Thyroid gland (tissue), 4 donors: Measurements from ENCODE around the gene MED9.

Experiments
- CTCF ChIP-seq, 6 experiments: fragments of 200-600 bp in 3 of 6; fragments of 450-650 bp in 3 of 6; sonication (generic) in 3 of 6; IDR thresholded peaks; one replicate each; pipeline ENCODE4 v1.5.1; 2016 to 2019; ENCODE audit warnings: antibody characterized with exemption in 6 of 6, mild to moderate bottlenecking in 2 of 6, inconsistent platforms in 1 of 6, moderate library complexity in 1 of 6
- POLR2A ChIP-seq, 2 donors: fragments of 450-650 bp; IDR thresholded peaks; one replicate each; pipeline ENCODE4 v1.6.1; 2017; ENCODE audit warnings: antibody characterized with exemption in 2 of 2, mild to moderate bottlenecking in 2 of 2, moderate library complexity in 1 of 2

GRCh38 chr17:17539591-17539990 is 62.8 kb downstream of the MED9 start:
- no peak for TF ChIP-seq CTCF (IDR thresholded peaks at IDR 0.05)
- TF ChIP-seq POLR2A (IDR thresholded peaks at IDR 0.05) = no peak
